Central memory CD4-positive, alpha-beta T cell (primary cell): ENCODE data around the gene OR9Q1.

ENCODE experiments used
- DNase-seq: peaks from one replicate; pipeline ENCODE4 v3.0.0; 2022

Gene OR9Q1

DNA sequence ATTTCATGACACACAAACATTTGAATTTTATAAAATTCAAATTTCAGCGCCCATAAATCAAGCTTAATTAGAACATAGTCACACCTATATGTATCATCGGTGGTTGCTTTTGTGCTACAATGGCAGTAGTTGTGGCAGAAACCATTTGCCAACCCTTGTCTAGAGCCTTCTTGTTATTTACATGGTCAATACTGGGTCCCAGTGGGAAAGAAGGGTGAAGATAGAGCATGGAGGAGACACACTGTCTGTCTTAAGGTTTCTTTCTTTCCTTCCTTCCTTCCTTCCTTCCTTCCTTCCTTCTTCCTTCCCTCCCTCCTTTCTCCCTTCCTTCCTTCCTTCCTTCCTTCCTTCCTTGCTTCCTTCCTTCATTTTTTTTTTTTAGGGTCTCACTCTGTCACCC lies 10.8 kb downstream of the OR9Q1 start:
- no peak for DNase-seq

- no peak for DNase-seq
Measured at GRCh38 chr11:58039589-58039988, 15.9 kb downstream of the OR9Q1 start.

DNA sequence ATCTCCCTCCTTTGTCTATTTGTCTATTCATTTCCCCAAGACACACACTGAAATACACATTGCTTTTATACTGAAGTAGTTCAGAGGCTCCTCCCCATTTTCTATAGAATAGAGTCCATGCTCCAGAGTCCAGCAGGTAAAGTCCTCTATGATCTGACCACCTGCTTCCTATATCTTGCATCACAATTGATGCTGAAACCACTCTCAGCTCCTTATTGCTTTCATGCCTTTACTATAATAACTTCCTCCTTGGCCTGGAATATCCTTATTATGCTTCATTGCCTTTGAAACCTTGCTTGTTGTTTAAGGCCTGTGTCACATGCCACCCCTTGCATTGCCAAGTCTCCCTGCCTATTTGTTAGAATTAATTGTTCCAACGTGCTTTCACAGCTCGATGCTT lies 19.7 kb downstream of the OR9Q1 start:
- no peak for DNase-seq

- DNase-seq = no peak
Measured at GRCh38 chr11:58046231-58046630, 22.6 kb downstream of the OR9Q1 start.

GRCh38 chr11:58047818-58048217 lies 24.1 kb downstream of the OR9Q1 start:
- DNase-seq = no peak

DNA sequence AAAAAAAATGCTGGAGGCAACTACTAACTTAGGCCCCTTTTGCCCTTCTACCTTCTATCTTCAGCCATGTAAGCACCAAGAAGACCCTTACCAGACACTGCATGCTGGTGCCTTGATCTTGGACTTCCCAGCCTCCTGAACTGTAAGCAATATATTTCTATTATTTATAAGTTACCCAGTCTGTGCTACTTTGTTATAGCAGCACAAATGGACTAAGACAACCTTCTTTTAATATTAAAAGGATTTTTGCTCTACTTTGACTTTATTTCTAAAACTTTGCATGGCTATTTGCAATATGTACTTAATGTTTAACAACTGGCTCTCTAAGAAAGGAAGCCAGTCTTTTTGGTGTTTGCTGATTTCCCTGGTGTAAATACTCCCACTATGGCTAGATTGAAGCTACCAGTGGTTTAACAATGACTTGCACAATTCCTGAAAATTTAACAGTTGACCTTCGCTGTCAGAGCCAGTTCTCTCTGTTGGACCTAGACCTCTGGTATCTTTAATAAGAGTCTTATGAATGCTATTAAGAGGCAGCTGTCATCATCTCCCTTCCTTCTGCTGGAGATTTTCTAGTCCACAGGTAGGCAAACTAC lies 32.2 kb downstream of the OR9Q1 start:
- DNase-seq = no peak

DNA sequence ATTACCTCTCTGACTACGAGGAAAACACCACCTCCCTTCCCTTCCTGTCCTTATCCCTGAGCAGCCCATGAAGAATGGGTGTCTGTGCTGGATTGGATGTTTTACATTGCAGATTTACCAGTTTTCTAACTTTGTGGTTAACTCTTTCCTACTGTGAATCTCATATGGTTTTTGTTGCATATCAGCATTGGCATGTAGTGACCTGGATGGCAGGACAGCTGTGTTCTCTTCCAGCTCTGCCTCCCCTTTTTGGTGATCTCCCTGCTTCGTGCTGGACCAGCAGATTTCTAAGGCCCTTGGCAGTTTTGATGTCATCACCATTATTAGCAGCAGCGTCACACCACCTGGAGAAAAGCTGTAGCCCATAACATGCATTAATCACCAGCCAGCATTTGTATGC lies 33.8 kb downstream of the OR9Q1 start:
- no peak for DNase-seq

GRCh38 chr11:58058276-58059006 lies 34.8 kb downstream of the OR9Q1 start:
- DNase-seq = no peak

GRCh38 chr11:58059007-58059350 lies 35.3 kb downstream of the OR9Q1 start:
- DNase-seq = no peak

DNA sequence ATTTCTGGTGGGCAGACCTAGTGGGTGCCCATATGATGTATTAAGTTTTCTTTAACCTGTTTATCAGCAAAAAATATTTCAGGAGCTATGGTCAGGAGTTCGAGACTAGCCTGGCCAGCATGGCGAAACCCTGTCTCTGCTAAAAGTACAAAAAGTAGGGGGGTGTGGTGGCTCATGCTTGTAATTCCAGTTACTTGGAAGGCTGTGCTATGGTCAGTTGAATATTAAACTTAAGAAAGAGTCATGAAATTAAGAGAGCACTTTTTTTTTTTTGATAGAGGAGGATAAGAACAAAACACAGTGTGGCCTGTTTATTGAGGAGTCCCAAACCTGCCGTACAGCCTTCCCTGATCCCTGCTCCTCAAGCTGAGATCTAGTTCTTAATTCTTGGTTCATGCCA lies 36.9 kb downstream of the OR9Q1 start:
- DNase-seq = no peak

DNA sequence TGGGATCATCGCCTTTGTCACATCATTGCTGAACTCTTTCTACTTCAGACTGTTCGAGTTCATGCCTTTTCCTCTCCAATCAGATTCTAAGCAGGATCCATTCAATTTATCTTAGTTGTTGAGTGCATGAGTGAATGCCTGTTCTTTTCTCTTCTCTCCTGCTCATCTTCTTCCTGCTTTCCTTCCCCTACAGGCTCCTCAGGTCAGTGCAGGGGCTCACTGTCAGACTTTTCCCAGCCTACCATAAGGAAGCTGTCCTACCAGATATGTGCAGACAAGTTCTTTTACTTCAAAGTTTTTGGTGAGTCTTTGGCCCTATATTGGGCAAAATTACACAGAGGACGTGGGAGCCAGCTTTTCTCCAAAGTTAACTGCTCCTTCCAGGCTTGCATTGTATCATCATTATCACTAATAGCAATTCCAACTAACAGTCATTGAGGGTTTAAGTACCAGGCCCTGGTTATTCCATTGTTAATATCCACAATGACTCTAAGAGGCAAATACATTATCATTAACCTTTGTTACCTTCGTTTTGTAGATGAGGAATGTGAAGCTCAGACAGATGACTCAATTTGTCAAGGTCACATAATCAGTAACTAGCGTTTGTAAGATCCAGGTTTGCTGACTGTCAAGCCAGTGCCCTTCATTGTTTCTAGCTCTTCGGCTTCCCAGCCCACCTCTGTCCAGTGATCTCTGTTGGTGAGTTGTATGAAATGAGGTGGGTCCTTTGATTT lies 37.4 kb downstream of the OR9Q1 start:
- no peak for DNase-seq

GRCh38 chr11:58061813-58062212 lies 38.1 kb downstream of the OR9Q1 start:
- no peak for DNase-seq

GRCh38 chr11:58067685-58068084 lies 44.0 kb downstream of the OR9Q1 start:
- no peak for DNase-seq

DNA sequence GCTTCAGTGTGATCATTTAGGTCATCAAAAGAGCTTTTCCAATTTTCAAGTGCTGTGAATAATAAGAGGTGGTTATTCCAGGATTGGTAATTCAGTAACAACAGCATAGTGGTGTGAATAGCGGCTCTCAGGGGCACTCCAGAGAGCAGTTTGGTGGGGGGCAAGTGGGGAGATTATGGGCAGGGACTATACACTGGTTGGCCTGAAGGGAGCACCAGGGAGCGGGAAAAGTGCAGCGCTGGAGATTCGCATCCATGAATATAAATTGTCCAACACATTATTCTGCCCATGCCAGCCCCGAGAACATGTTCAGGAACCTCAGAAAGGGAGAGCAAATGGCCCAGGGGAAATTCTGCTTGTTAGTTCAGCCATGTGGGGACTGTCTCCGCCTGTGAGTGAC lies 45.0 kb downstream of the OR9Q1 start:
- DNase-seq = no peak

DNA sequence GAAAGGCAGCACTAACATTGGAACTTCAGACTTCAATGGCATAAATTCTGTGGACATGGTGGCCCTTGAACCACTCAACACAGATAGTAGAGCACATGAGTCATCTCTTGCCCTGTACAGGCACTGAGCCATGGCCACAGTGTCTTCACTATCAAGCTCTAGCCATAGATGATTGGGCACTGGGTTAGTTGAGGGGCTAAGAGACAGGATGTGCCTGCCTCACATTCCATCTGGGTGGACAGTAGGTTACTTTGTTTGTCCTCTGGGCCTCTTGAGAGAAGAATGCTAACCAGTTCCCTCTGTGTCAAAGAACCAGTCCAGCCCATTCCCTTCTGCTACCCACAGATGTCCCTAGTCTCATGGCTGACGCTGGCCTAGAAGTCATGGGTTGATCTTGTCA lies 46.9 kb downstream of the OR9Q1 start:
- no peak for DNase-seq

DNA sequence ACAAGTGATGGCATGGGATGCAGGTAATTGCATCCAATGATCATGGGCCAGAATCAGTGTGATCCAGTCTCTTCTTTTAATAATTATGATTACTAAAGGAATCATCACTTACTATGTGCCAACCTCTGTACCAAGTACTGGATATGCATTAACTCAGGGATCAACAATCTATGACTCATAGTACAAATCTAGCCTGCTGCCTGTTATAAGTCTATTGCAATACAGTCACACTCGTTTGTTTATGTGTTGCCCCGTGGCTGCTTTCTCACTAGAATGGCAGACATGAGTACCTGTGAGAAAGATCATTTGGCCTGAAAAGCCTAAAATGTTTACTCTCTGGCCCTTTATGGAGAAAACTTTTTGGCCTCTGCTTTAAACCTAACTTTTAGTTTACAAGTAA lies 52.1 kb downstream of the OR9Q1 start:
- DNase-seq = no peak

DNA sequence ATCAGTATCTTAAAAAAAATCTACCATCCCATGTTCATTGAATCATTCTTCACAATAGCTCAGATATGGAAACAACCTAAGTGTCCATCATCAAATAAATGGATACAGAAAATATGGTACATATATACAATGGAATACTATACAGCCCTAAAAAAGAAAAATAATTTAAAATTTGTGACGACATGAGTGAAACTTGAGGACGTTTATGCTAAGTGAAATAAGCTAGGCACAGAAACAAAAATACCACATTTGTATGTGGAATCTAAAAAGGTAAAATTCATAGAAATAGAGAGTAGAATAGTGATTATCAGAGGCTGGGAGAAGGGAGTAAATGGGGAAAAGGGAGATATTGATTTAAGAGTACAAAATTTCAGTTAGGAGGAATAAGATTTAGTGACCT lies 62.8 kb downstream of the OR9Q1 start:
- DNase-seq = no peak

GRCh38 chr11:58097437-58097836 lies 73.8 kb downstream of the OR9Q1 start:
- no peak for DNase-seq

- no peak for DNase-seq
Measured at GRCh38 chr11:58121096-58121495, 97.4 kb downstream of the OR9Q1 start.

DNA sequence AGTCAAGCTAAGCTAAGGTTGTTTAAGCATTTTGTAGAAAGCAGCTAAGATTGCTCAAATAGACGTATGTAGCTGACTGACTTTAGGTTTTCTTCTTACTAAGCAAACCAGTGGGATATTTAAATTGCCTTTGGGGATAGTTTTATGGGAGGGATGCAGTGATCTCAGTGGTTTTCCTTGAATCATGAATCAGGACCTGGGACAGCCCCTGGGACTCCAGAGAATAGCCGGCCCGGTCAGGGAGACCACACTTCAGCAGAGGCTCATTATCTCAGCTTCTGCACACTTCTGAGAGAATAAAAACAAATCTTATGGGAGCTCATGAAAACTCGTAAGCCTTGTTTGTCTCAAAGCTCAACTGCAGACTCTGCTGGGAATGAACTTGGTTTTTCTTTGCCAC lies 101.8 kb downstream of the OR9Q1 start, which contains the start of gene OR9I1:
Gene OR9I1 (minus strand): TSS at position 62 of the 400 bp plus-strand sequence. CDS start 6,086 bp downstream, outside the sequence.
- no peak for DNase-seq

DNA sequence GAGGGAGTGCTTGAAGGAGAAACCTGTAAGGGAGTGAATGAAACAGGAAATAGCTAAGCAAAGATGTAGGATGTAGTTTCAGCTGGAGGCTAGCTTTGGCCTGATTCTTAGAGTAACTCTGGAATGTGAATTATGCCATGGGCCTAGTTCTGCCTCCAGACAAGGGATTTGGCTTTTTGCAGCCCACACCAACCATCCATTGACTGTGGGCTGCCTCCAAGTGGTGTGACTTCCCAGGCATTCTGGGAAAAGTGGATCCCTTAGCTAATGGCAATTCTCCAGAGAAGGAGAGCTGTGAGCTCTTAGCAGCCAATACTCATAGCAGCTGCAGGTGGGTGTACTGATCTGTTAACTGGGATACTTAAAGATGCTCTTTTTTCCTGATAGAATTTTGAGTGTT lies 103.7 kb downstream of the OR9Q1 start:
- no peak for DNase-seq

- DNase-seq = no peak
Measured at GRCh38 chr11:58133309-58134076, 109.8 kb downstream of the OR9Q1 start.

- DNase-seq = no peak
Measured at GRCh38 chr11:58134151-58134550, 110.5 kb downstream of the OR9Q1 start.
